Endothelial cell of umbilical vein (primary cell): ENCODE results near the gene ZNF524. TPM values are rescaled to one million over a fixed set of nuclear protein-coding genes. Genes with fewer than 3 reads are reported as not detected.

Source experiments
- BruUV-seq: library from RNA; stranded (reverse); fragments of 400-500 nt; replicated peaks from 2 replicates; lab custom pipeline; 2021; lab: Mats Ljungman, UMichigan
- CTCF ChIA-PET: fragments of 300-600, 350-600 bp; sonication (Branson Sonifier 250); formaldehyde crosslinking; loops from one replicate; lab custom pipeline; 2021; ENCODE audit warnings: antibody characterized with exemption, inconsistent platforms; lab: Charles Lee
- POLR2A ChIA-PET: fragments of 300-600, 350-600 bp; sonication (Branson Sonifier 250); formaldehyde crosslinking; loops from one replicate; lab custom pipeline; 2021; ENCODE audit warnings: antibody characterized with exemption, inconsistent platforms; lab: Charles Lee
- DNase-seq: peaks from one replicate; pipeline ENCODE4 v3.0.0-alpha.2; 2011; ENCODE audit warnings: low read depth, low spot score
- FAIRE-seq: peaks from 2 replicates; lab custom pipeline; 2011; peaks lifted over from hg19 to GRCh38; lab: Jason Lieb, UNC
- H2AFZ ChIP-seq: 2 replicates; pipeline ENCODE4 v1.6.0; 2012; ENCODE audit warnings: low read depth, low read length, control low read depth, inconsistent platforms
- H3K27ac ChIP-seq: 2 replicates; pipeline ENCODE4 v1.5.1; 2011; ENCODE audit warnings: low read depth, mild to moderate bottlenecking, control low read depth, low read length, moderate library complexity; ENCODE audit not compliant: insufficient read depth
- H3K27me3 ChIP-seq, 2 experiments: 2 replicates each; pipeline versions ENCODE4 v1.6.0 to v1.6.1; 2011; ENCODE audit warnings: low read length in 2 of 2, mixed read lengths in 1 of 2; ENCODE audit not compliant: control insufficient read depth in 2 of 2, insufficient read depth in 2 of 2
- H3K36me3 ChIP-seq, 2 experiments: 2 replicates in 1 of 2; 3 replicates in 1 of 2; pipeline ENCODE4 v1.5.1; 2011; ENCODE audit warnings: low read length in 2 of 2, mild to moderate bottlenecking in 1 of 2, moderate library complexity in 1 of 2; ENCODE audit not compliant: control insufficient read depth in 2 of 2, insufficient read depth in 2 of 2; ENCODE audit errors: extremely low read depth in 1 of 2
- H3K4me1 ChIP-seq: 3 replicates; pipeline ENCODE4 v1.5.1; 2011; ENCODE audit warnings: mild to moderate bottlenecking, low read length; ENCODE audit not compliant: control insufficient read depth, insufficient read depth; ENCODE audit errors: extremely low read depth
- H3K4me2 ChIP-seq: 2 replicates; pipeline ENCODE4 v1.6.1; 2011; ENCODE audit warnings: low read length, control low read depth, mixed read lengths; ENCODE audit not compliant: insufficient read depth
- H3K4me3 ChIP-seq, 3 experiments: fragments of 200-600 bp in 1 of 3; sonication (generic), shearing (Covaris generic) in 1 of 3; replicated peaks in 1 of 3; 2 replicates each; pipeline ENCODE4 v1.5.1; 2011 to 2016; ENCODE audit warnings: control low read depth in 3 of 3, low read length in 3 of 3, mild to moderate bottlenecking in 2 of 3, inconsistent platforms in 1 of 3, low read depth in 1 of 3, moderate library complexity in 1 of 3; ENCODE audit not compliant: insufficient read depth in 1 of 3
- H3K79me2 ChIP-seq: 2 replicates; pipeline ENCODE4 v1.6.0; 2012; ENCODE audit warnings: low read length, inconsistent platforms; ENCODE audit not compliant: control insufficient read depth, insufficient read depth
- H3K9ac ChIP-seq: replicated peaks from 2 replicates; pipeline ENCODE3; 2011; ENCODE audit warnings: low read length, control low read depth; ENCODE audit not compliant: insufficient read depth; ENCODE audit errors: extremely low read depth
- H3K9me1 ChIP-seq: replicated peaks from 3 replicates; pipeline ENCODE4 v1.6.0; 2011; ENCODE audit warnings: mild to moderate bottlenecking, low read length; ENCODE audit not compliant: control insufficient read depth, insufficient read depth; ENCODE audit errors: extremely low read depth
- H3K9me3 ChIP-seq: replicated peaks from 2 replicates; pipeline ENCODE4 v1.5.1; 2012; ENCODE audit warnings: low read length, inconsistent platforms; ENCODE audit not compliant: control insufficient read depth, insufficient read depth
- H4K20me1 ChIP-seq: replicated peaks from 2 replicates; pipeline ENCODE3; 2011; ENCODE audit warnings: mild to moderate bottlenecking, low read length; ENCODE audit not compliant: control insufficient read depth, insufficient read depth; ENCODE audit errors: extremely low read depth
- EZH2 ChIP-seq: IDR thresholded peaks from 2 replicates; pipeline ENCODE4 v1.6.1; 2012; ENCODE audit warnings: borderline replicate concordance, low read depth, mild to moderate bottlenecking, moderate library complexity, low read length, inconsistent platforms; ENCODE audit not compliant: severe bottlenecking
- FOS ChIP-seq: IDR thresholded peaks from 2 replicates; pipeline ENCODE4 v1.6.1; 2011; ENCODE audit warnings: mild to moderate bottlenecking, low read length, moderate library complexity, borderline replicate concordance; ENCODE audit not compliant: insufficient read depth
- GATA2 ChIP-seq: IDR thresholded peaks from 2 replicates; pipeline ENCODE4 v1.7.0; 2011; ENCODE audit warnings: low read depth, mild to moderate bottlenecking, moderate library complexity, mixed read lengths, low read length; ENCODE audit not compliant: insufficient read length, insufficient read depth
- JUN ChIP-seq: IDR thresholded peaks from 2 replicates; pipeline ENCODE4 v1.6.1; 2011; ENCODE audit warnings: borderline replicate concordance, low read depth; ENCODE audit not compliant: insufficient read length, insufficient read depth
- MYC ChIP-seq: IDR thresholded peaks from one replicate; pipeline ENCODE4 v1.6.1; 2011; ENCODE audit warnings: mild to moderate bottlenecking, low read depth, low read length
- POLR2A ChIP-seq: IDR thresholded peaks from 2 replicates; pipeline ENCODE4 v1.6.1; 2012; ENCODE audit warnings: low read depth, mild to moderate bottlenecking, control low read depth, low read length
- POLR2AphosphoS5 ChIP-seq: IDR thresholded peaks from 2 replicates; pipeline ENCODE4 v1.6.1; 2012; ENCODE audit warnings: low read depth, mild to moderate bottlenecking, control low read depth, low read length, moderate library complexity; ENCODE audit not compliant: insufficient read depth
- dilution Hi-C: fragments of 300-500 bp; cut with MboI; formaldehyde crosslinking; loops from one replicate; pipeline ENCODE4 v1.15.0; 2019; ENCODE audit warnings: low sequenced_read_pairs; ENCODE audit not compliant: extremely low pct_ligation_motif_present
- intact Hi-C: fragments of 100-400 bp; cut with micrococcal nuclease; formaldehyde crosslinking; loops from one replicate; pipeline ENCODE4 v1.10.0; 2022
- polyA plus RNA-seq, 4 experiments: library from polyadenylated mRNA; depleted of rRNA in 3 of 4; stranded (reverse) in 3 of 4; unstranded in 1 of 4; fragments of >200 nt; gene quantifications; 2 replicates each; pipeline versions ENCODE4 v1.2.1 to v1.2.3, GENCODE V29; 2011 to 2012; ENCODE audit warnings: missing spikeins in 1 of 4
- total RNA-seq: library from RNA; stranded (reverse); gene quantifications from 2 replicates; pipeline ENCODE4 v1.2.3, GENCODE V29; 2021
- TF ChIP-seq, protein P1 (sequence below): IDR thresholded peaks from 2 replicates; pipeline ENCODE4 v1.6.1; 2011; ENCODE audit not compliant: insufficient read depth, insufficient read length
- TF ChIP-seq, protein P2 (sequence below), 2 donors: IDR thresholded peaks; 1 replicate in 1 of 2; 2 replicates in 1 of 2; pipeline ENCODE4 v1.5.1; 2011; ENCODE audit warnings: low read length in 2 of 2, mild to moderate bottlenecking in 2 of 2, moderate library complexity in 2 of 2, control low read depth in 1 of 2, inconsistent platforms in 1 of 2, low read depth in 1 of 2; ENCODE audit not compliant: insufficient read depth in 1 of 2; ENCODE audit errors: extremely low read depth in 1 of 2

ZNF524 gene
- total and polyA plus RNA-seq, 2 donors (not counting 3 experiments of a cell fraction or from before 2014, with no cell fraction given) = 15.2 to 15.4 TPM

DNA sequence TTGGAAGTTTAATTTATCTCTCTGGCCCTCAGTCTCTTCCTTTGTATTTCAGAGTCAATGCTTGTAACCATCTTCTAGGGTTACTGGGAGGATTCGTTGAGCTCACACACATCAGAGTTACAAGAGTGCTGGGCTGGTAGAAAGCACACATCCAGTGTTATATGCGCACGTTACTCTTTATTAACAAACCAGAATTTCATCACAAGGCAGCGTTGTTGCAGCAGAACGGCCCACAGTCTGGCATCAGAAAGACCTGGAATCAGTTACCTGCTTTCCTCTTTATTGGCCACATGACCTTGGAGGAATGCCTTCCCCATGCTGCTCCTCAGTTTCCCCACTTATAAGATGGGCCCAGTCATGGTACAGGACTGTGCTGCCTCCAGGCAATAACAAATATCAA lies 9.2 kb downstream of the ZNF524 start:
- intact Hi-C loops (loop anchor here (5.0 to 10.0 kb wide), 3 partner anchors 147 to 355 kb away; partner anchors contain the start of genes C19orf85, ISOC2, PPP6R1 and RPL28), dilution Hi-C loops (loop anchor here (10.0 kb wide), 1 partner anchor 95 kb away; no protein-coding TSS in a partner anchor)
- H4K20me1 ChIP-seq = no peaks in the 10 kb centered on the region
- H3K9ac ChIP-seq = no peak overlapping the region
- H2AFZ ChIP-seq = no peak overlapping the region
- POLR2A ChIA-PET = interaction anchor here (0.6 kb wide), 1 partner anchor 133 kb away, joined by 3 read pairs; the partner anchor contains the start of gene ZNF628
- H3K4me3 ChIP-seq = no peak overlapping the region
- peaks cover 13% of the 10 kb centered on the region for H3K4me1 ChIP-seq
- TF ChIP-seq EZH2 (no peak), FOS (no peak), POLR2AphosphoS5 (no peak), JUN (no peak), MYC (no peak), GATA2 (no peak), POLR2A (no peak)
- TF ChIP-seq, protein P1, sequence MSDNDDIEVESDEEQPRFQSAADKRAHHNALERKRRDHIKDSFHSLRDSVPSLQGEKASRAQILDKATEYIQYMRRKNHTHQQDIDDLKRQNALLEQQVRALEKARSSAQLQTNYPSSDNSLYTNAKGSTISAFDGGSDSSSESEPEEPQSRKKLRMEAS = no peak
- TF ChIP-seq, protein P2, sequence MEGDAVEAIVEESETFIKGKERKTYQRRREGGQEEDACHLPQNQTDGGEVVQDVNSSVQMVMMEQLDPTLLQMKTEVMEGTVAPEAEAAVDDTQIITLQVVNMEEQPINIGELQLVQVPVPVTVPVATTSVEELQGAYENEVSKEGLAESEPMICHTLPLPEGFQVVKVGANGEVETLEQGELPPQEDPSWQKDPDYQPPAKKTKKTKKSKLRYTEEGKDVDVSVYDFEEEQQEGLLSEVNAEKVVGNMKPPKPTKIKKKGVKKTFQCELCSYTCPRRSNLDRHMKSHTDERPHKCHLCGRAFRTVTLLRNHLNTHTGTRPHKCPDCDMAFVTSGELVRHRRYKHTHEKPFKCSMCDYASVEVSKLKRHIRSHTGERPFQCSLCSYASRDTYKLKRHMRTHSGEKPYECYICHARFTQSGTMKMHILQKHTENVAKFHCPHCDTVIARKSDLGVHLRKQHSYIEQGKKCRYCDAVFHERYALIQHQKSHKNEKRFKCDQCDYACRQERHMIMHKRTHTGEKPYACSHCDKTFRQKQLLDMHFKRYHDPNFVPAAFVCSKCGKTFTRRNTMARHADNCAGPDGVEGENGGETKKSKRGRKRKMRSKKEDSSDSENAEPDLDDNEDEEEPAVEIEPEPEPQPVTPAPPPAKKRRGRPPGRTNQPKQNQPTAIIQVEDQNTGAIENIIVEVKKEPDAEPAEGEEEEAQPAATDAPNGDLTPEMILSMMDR (IDR thresholded peaks at IDR 0.05; ENCODE audit: extremely low read depth in 1 of 2, insufficient read depth in 1 of 2, low read depth in 1 of 2, low read length in 2 of 2) = no peak
- H3K27ac ChIP-seq = no peak overlapping the region
- no peak overlapping the region for H3K4me2 ChIP-seq
- CTCF ChIA-PET = interaction anchor here (0.6 kb wide), 1 partner anchor 9 kb away, joined by 3 read pairs; no protein-coding TSS in a partner anchor
- FAIRE-seq = no peak
- BruUV-seq = no TSS peak
- H3K79me2 ChIP-seq = peaks cover 29% of the 10 kb centered on the region
- DNase-seq = no peak
- no peaks in the 10 kb centered on the region for H3K9me3 ChIP-seq
- H3K9me1 ChIP-seq = no peaks in the 10 kb centered on the region
- peaks cover 0 to 7% of the 10 kb centered on the region in 2 experiments for H3K36me3 ChIP-seq
- no peaks in the 10 kb centered on the region for H3K27me3 ChIP-seq
